LoVo (cell line): ENCODE data around the gene KRT12.

Experiments used
- DNase-seq: peaks from one replicate; pipeline ENCODE4 v3.0.0-alpha.2; 2016; ENCODE audit warnings: low spot score

KRT12 gene

DNA sequence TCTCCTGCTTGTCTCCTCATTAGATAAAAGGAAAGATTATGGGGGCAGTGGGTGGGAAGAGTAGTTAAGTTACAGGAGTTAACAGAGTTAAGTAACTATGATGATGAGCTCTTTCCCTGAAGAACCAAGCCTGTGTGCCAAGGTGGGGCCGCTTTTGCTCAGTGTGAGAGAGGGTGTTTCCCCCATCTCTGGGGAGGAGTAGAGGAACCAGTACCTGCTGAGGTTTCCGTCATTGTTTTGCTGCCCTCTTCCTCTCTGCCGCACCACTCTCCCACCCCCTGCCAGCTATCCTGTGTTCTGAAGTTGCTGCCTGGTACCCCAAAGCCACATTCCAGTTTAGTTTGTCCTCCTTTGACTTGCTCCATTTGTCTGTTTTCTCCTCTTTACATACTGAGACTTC lies 23.8 kb downstream of the KRT12 start:
- DNase-seq, result no peak

GRCh38 chr17:40841246-40841645 lies 25.8 kb downstream of the KRT12 start:
- no peak for DNase-seq

DNA sequence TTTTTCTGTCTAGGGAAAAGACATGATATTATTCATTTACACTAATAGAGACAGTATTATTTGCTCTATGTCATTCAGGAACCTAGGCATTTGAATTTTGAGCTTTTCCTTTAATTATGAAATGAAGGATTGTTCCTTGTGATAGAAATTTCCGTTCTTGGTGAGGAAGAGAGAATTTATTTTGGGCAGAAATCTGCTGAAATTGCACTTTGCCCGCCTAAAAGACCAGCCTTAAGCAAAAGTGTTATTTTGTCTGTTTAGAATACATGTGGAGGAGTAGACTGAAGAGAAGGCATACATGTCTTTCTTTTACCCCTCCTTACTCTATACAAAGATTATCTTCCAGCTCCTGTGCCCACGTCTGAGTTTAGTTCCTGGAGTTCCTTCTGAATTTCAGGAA lies 27.8 kb downstream of the KRT12 start:
- no peak for DNase-seq

DNA sequence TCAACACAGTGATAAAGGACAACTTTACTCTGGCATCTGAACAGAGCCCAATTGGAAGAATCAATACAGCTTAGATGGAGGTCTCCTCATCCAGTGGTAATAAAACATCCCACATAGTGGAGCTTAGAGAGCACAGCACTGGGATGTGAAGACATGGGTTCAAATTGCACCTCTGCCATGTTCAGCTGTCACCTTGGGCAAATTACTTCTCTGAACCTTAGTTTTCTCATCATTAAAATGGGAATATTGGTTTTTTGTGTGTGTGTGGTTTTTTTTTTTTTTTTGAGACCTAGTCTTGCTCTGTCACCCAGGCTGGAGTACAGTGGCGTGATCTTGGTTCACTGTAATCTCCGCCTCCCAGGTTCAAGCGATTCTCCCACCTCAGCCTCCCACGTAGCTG lies 31.0 kb downstream of the KRT12 start:
- no peak for DNase-seq

- no peak for DNase-seq
Measured at GRCh38 chr17:40833882-40834281, 33.1 kb downstream of the KRT12 start.

DNA sequence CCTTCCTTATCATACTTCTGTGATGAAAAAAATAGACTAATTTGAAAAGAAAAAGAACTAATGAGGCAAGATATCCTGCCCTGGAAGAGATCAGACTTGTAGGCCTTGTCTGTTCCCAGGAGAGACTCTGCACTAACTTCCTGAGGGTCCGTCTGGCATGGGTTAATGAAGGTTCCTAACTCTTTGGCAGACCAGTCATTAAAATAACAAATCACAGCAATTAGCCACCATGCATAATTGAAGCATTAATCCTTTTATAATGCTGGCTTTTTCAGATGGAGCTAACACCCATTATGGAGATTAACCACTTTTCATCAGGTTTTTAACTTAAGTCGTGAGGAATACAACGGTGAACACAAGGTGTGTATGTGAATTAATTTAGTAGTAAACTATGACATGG lies 34.2 kb downstream of the KRT12 start:
- no peak for DNase-seq

DNA sequence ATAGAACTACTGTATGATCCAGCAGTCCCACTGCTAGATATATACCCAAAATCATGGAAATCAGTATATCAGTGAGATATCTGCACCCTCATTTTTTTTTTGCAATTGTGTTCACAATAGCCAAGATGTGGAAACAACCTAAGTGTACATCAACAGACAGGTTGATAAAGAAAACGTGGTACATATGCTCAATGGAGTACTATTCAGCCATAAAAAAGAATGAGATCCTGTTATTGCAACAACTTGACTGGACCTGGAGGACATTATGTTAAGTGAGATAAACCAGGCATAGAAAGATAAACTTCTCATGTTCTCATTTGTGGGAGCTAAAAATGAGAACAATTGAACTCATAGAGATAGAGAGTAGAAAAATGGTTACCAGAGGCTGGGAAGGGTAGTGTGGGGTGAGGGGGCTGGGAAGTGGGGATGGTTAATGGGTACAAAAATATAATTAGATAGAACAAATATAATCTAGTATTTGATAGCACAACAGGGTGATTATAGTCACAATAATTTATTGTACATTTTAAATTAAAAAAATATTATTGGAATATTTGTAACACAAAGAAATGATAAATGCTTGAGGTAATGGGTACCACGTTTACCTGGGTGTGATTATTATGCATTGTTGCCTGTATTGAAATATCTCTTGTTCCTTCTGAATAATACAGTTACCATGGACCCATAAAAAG lies 36.8 kb downstream of the KRT12 start:
- no peak for DNase-seq

- DNase-seq, result no peak
Measured at GRCh38 chr17:40828454-40829044, 38.5 kb downstream of the KRT12 start.

GRCh38 chr17:40827746-40828453 lies 39.1 kb downstream of the KRT12 start:
- peak; percentile 77 for DNase-seq

DNA sequence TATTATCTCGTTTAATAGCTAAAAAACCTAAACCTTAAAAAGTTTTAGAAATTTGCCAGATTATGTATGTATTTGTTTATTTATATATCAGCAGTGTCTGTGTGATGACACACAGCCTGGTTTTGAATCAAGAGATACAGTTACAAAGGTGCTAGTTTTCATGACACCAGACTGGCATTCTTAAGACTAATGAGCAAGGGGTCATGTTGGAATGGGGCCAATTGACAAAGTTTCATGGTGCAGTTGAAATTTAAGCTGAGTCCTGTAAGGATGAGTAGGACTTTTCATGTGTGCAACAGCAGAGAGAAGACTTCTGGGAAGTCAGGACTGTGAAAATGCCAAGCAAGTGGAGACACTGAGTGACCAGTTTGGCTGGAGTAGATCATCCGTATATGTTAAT lies 41.4 kb downstream of the KRT12 start:
- no peak for DNase-seq

GRCh38 chr17:40824015-40824832 lies 42.8 kb downstream of the KRT12 start:
- no peak for DNase-seq

DNA sequence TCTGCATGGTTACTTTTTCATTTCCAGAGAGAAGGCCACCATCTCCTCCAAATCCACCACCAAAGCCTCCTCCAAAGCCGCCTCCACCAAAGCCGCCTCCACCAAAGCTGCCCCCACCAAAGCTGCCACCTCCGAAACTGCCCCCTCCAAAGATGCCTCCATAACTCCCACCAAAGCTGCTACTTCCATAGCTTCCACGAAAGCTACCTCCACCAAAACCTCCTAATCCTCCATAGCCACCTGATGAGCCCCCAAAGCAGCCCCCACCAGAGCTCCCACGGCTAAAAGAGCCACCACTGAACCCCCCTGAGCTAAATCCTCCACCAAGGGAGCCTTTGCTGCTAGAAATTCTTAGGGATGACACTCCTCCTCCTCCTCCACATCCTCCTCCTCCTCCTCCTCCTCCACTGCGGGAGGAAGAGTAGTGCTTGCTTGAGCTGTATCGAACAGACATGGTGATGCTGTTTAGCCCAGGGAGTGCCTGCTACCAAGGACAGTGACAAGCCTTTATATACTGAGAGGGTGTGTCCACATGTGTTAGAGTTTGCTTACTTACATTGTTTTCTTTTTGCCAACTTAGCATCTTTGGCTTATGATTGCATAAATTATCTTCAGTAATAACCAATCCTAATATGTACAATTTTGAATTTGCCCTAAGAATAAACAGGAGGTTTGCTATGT lies 44.8 kb downstream of the KRT12 start, which contains the start of gene KRT10:
TSS of gene KRT10 (minus strand) at position 483 of the 681 bp plus-strand sequence. CDS start at position 454, 29 bp downstream.
- no peak for DNase-seq

DNA sequence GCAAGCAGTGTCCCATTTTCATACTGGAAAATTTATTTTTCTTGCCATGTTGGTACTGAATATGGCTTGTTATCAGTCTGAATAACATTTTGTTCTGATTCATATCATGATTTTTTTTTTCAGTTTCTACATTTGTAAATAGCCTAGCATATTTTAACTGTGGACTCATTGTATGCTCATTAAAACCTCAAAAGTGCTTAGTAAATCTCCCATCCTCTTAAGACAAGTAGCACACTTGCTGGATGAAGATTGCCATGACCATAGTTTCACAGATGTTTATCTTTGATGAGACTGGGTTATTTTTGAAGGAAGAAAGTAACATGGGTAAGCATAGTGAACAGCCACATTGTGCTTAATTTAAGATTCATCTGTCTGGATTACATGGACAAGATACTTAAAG lies 45.5 kb downstream of the KRT12 start:
- no peak for DNase-seq

GRCh38 chr17:40820228-40820838 lies 46.7 kb downstream of the KRT12 start:
- DNase-seq, result no peak

DNA sequence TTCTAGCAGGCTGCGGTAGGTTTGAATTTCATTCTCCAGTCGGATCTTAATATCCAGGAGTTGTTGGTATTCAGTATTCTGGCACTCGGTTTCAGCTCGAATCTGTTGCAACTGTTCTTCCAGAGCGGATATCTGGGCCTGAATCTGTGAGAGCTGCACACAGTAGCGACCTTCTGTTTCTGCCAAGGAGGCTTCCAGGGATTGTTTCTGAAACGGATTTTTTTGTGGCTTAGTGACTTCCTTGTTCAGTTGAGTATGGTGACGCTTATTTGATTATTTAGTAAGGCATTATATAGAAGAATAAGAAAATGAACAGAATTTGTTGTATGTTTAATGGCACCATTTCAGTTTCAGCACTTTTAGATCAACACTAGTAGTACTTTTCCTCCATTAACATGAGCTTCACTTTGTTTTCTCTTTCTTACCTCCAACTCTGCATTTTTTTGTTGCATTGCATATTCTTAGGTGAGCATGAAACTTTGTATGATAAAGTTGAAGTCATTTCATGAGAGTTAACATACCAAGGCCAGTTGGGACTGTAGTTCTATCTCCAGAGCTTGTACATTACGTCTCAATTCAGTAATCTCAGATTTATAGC lies 47.4 kb downstream of the KRT12 start:
- no peak for DNase-seq

GRCh38 chr17:40818733-40819527 lies 48.1 kb downstream of the KRT12 start:
- peak; percentile 87 for DNase-seq

GRCh38 chr17:40818343-40818732 lies 48.7 kb downstream of the KRT12 start:
- no peak for DNase-seq

DNA sequence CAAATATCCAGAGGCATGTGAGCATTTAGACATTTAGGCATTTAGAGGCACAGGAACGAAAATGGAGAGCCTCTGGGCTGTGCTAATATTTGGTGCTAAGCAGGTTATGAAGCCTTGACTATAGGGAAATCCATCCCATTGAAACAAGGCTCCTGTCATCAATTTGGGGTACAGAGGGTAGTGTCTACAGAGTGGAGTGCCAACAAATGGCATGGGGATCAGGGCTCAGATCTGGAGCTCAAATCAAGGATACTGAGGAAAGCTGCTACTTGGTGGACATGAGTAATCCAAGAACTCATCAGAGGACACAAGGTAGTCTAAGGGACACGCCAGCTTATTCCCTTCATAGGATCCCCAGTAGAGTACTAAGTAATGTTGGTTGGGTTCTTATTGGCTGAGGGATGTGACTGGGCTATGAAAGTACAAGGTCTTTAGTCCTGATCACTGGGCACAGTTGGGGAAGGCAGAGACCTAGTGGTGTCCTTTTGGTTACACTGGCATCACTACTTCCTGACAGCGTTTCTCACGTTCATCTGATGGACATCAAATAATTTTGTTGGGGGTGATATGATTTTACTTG lies 49.8 kb downstream of the KRT12 start:
- DNase-seq, result no peak

DNA sequence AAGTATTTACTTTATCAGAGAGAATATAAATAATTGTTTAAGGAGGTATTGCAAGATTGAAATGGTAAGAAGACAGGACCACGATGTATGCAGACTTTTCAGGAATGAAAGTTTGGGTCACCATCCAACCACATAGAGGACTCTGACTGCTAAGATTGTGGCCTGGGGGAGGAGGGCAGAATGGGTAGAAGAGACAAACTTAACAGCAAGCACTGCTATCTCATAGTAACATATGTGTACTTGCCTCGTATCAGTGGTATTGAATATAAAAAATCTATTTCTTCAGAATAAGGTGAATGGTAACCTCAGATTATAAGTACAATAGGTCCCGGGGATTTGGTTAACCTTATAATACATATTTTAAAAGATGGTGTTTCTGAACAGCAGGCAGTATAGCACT lies 50.5 kb downstream of the KRT12 start:
- no peak for DNase-seq

GRCh38 chr17:40815381-40815780 lies 51.6 kb downstream of the KRT12 start:
- DNase-seq, result no peak
